Measurements from ENCODE around the gene MYO1D.

GRCh38 chr17:32523017-32523680 is 353.8 kb downstream of the MYO1D start:
- TF ChIP-seq CTCF (IDR thresholded peaks at IDR 0.05) = no peak
- no peak for TF ChIP-seq POLR2A (IDR thresholded peaks at IDR 0.05)
- TF ChIP-seq POLR2AphosphoS5 (IDR thresholded peaks at IDR 0.05) = no peak
- TF ChIP-seq EP300 (IDR thresholded peaks at IDR 0.05; ENCODE audit: low read depth) = no peak
